ENCODE measurements around the gene MRPS7. TPM values are rescaled to one million over a fixed set of nuclear protein-coding genes. Genes with fewer than 3 reads are reported as not detected.
A peak's percentile ranks its signal among the peaks of the same experiment; 100 is the strongest.

MRPS7 gene
- total and polyA plus RNA-seq, 2 of the 8 experiments (the other 6 are each of a cell fraction or from before 2014, with no cell fraction given) = 63.4 to 79.4 TPM

DNA sequence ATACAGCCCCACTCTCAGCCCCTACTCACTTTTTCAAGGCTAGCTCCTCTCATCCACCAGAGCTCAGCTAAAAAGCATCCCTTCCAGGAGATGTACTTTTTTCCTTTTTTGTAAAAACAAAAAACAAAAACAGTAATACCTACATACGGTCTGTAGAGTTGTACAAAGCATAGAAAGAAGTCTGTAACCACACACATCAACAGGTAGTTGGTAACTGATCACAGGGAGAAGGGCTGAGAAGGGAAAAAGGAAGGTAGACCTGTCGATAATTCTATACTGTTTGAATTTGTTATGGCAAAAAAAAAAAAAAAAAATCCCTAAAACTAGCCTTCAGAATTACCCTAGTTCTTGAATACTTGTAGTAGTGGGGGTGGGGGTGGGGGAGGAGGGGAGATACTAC, 26.7 kb downstream of the MRPS7 start:
- Histone ChIP-seq H3K14ac (ENCODE audit: insufficient read length) (no peak overlapping the region), H3K27ac (ENCODE audit: low read depth, low read length) (no peak overlapping the region), H3K27me3 (replicated peaks in 1 of 4; ENCODE audit: control insufficient read depth in 3 of 4, extremely low read depth in 1 of 4, insufficient read depth in 3 of 4, low read length in 3 of 4) (no peaks in the 10 kb centered on the region; a peak in 2 of 7 replicates), H3K79me2 (ENCODE audit: control insufficient read depth in 1 of 2, insufficient read depth in 2 of 2, low read length in 2 of 2) (0 out of 4 replicates have a peak, but pooled peaks cover 0 to 2% of the 10 kb centered on the region in 2 experiments), H3K23ac (ENCODE audit: insufficient read length) (no peak overlapping the region), H3K18ac (ENCODE audit: extremely low read depth, low read length) (no peak overlapping the region), H2AFZ (ENCODE audit: low read length) (no peak overlapping the region), H4K5ac (ENCODE audit: insufficient read length, low read depth, low read length) (no peak overlapping the region), H2BK120ac (replicated peaks; ENCODE audit: low read depth, low read length) (no peak overlapping the region), H3K23me2 (ENCODE audit: low read depth, low read length) (peaks cover 4% of the 10 kb centered on the region; the same call in 1 of the 2 replicates), H3K36me3 (ENCODE audit: control insufficient read depth in 2 of 4, insufficient read depth in 4 of 4, low read length in 3 of 4) (peaks cover 3 to 8% (median 5%) of the 10 kb centered on the region in 4 experiments; a peak in 4 of 8 replicates), H3K56ac (replicated peaks; ENCODE audit: insufficient read length, low read depth, low read length) (no peak overlapping the region), H2BK12ac (ENCODE audit: low read depth, low read length) (no peak overlapping the region), H4K91ac (replicated peaks; ENCODE audit: insufficient read length, low read length) (no peak overlapping the region), H3K9ac (replicated peaks in 1 of 4; ENCODE audit: extremely low read depth in 1 of 4, low read depth in 3 of 4, low read length in 3 of 4) (no peak overlapping the region; a peak in 1 of 7 replicates), H2AK5ac (ENCODE audit: low read depth, low read length) (no peak overlapping the region), H3K4me1 (replicated peaks in 1 of 4; ENCODE audit: control insufficient read depth in 3 of 4, insufficient read depth in 4 of 4, low read length in 3 of 4) (no peaks in the 10 kb centered on the region; a peak in 3 of 7 replicates), H2BK5ac (ENCODE audit: low read depth, low read length) (no peak overlapping the region), H3K4me3 (ENCODE audit: extremely low read depth in 1 of 4, insufficient read depth in 2 of 4, low read depth in 3 of 4, low read length in 4 of 4) (peak overlapping the region; percentile 77 to 94 (median 82); a peak in 6 of 8 replicates), H4K20me1 (replicated peaks in 1 of 2; ENCODE audit: control insufficient read depth in 1 of 2, insufficient read depth in 2 of 2, low read length in 2 of 2) (peaks cover 0 to 3% of the 10 kb centered on the region in 2 experiments), H3K4me2 (ENCODE audit: insufficient read depth in 1 of 2, low read depth in 2 of 2, low read length in 2 of 2) (peak overlapping the region; percentile 64 to 80), H2BK20ac (ENCODE audit: low read length) (no peak overlapping the region), H3K4ac (replicated peaks; ENCODE audit: insufficient read length, low read depth, low read length) (no peak overlapping the region), H4K8ac (ENCODE audit: extremely low read depth, insufficient read depth, low read length) (no peak overlapping the region), H2BK15ac (ENCODE audit: low read length) (no peak overlapping the region), H3K9me3 (ENCODE audit: insufficient read depth in 2 of 2, low read depth in 1 of 2, low read length in 1 of 2) (no peaks in the 10 kb centered on the region), H3K79me1 (ENCODE audit: low read depth, low read length) (no peaks in the 10 kb centered on the region; the same call in 1 of the 2 replicates)
- no peak for FAIRE-seq
- CTCF ChIA-PET (ENCODE audit: partially characterized antibody) = interaction anchor here (0.9 to 1.7 kb wide), 9 partner anchors 10 to 228 kb away, joined by 3 to 9 read pairs (median 4); partner anchors contain the start of genes GGA3, MRPS7 and TSEN54
- WGBS, 2 experiments (ENCODE audit: extremely low coverage in 1 of 2, insufficient coverage in 1 of 2, insufficient read length in 1 of 2, insufficient replicate concordance in 2 of 2, low coverage in 1 of 2, low lambda C conversion rate in 2 of 2, missing lambda C conversion rate in 1 of 2) = 66% methylated on average over 2 of the region's 2 CpGs; no CpG with 5 or more reads in 1 of the 2 experiments
- POLR2A ChIA-PET (ENCODE audit: partially characterized antibody) = interaction anchor here (1.1 to 2.4 kb wide), 5 partner anchors 10 to 105 kb away, joined by 3 to 12 read pairs (median 11); partner anchors contain the start of genes GGA3 and MRPS7
- no peak for DNase-seq (ENCODE audit: low read depth in 1 of 2, low spot score in 2 of 2)
- TF ChIP-seq EP300 (IDR thresholded peaks at IDR 0.05; ENCODE audit: borderline replicate concordance in 1 of 2, low read depth in 2 of 2, low read length in 2 of 2) = no peak
- TF ChIP-seq GABPA (IDR thresholded peaks at IDR 0.05; ENCODE audit: borderline replicate concordance, insufficient read depth, low read length) = no peak
- TF ChIP-seq, protein P1, sequence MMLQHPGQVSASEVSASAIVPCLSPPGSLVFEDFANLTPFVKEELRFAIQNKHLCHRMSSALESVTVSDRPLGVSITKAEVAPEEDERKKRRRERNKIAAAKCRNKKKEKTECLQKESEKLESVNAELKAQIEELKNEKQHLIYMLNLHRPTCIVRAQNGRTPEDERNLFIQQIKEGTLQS (IDR thresholded peaks at IDR 0.05; ENCODE audit: insufficient read depth, low read depth, low read length) = no peak
- no peak for TF ChIP-seq BRCA1 (IDR thresholded peaks at IDR 0.05; ENCODE audit: low read depth, low read length)
- no peak for TF ChIP-seq RNF2 (IDR thresholded peaks at IDR 0.05; ENCODE audit: borderline replicate concordance, low read depth, low read length, missing control alignments, poor library complexity, severe bottlenecking)
- TF ChIP-seq SIX5 (IDR thresholded peaks at IDR 0.05; ENCODE audit: low read depth, low read length) = no peak
- TF ChIP-seq EGR1 (IDR thresholded peaks at IDR 0.05; ENCODE audit: borderline replicate concordance, low read depth, low read length) = no peak
- no peak for TF ChIP-seq CHD2 (IDR thresholded peaks at IDR 0.05; ENCODE audit: low read length)
- TF ChIP-seq EZH2 (IDR thresholded peaks at IDR 0.05; ENCODE audit: low read depth, low read length, severe bottlenecking) = no peak
- TF ChIP-seq, protein P2, sequence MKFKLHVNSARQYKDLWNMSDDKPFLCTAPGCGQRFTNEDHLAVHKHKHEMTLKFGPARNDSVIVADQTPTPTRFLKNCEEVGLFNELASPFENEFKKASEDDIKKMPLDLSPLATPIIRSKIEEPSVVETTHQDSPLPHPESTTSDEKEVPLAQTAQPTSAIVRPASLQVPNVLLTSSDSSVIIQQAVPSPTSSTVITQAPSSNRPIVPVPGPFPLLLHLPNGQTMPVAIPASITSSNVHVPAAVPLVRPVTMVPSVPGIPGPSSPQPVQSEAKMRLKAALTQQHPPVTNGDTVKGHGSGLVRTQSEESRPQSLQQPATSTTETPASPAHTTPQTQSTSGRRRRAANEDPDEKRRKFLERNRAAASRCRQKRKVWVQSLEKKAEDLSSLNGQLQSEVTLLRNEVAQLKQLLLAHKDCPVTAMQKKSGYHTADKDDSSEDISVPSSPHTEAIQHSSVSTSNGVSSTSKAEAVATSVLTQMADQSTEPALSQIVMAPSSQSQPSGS (IDR thresholded peaks at IDR 0.05; ENCODE audit: low read length) = no peak
